Loucy (cell line): ENCODE measurements around the gene MED8.
"Not testable (repeated sequence)": the region's sequence is repeated elsewhere in the genome, so short reads cannot be mapped to it uniquely, and the experiment has no call there.

Experiments used
- H2AFZ ChIP-seq: fragments of 200-600 bp; sonication (generic); 2 replicates; pipeline ENCODE4 v1.6.0; 2016; ENCODE audit warnings: antibody characterized with exemption, mild to moderate bottlenecking, low read length, moderate library complexity
- H3F3A ChIP-seq: fragments of 200-600 bp; 2 replicates; pipeline ENCODE4 v1.6.0; 2016; ENCODE audit warnings: antibody characterized with exemption, low read depth, mild to moderate bottlenecking
- H3K27me3 ChIP-seq: fragments of 200-600 bp; sonication (generic); 2 replicates; pipeline ENCODE4 v1.6.1; 2014; ENCODE audit warnings: low read length, mild to moderate bottlenecking; ENCODE audit not compliant: insufficient read depth, poor library complexity, severe bottlenecking
- H3K36me3 ChIP-seq: fragments of 200-600 bp; sonication (generic); 2 replicates; pipeline ENCODE4 v1.6.1; 2016; ENCODE audit warnings: low read length; ENCODE audit not compliant: insufficient read depth
- H3K4me1 ChIP-seq: fragments of 200-600 bp; sonication (generic); 2 replicates; pipeline ENCODE4 v1.5.1; 2014; ENCODE audit warnings: low read length, mild to moderate bottlenecking; ENCODE audit not compliant: insufficient read depth, poor library complexity, severe bottlenecking
- H3K4me2 ChIP-seq: fragments of 200-600 bp; sonication (generic); 2 replicates; pipeline ENCODE4 v1.6.0; 2014; ENCODE audit warnings: antibody characterized with exemption, low read length, low read depth, mild to moderate bottlenecking; ENCODE audit not compliant: poor library complexity, severe bottlenecking
- H3K4me3 ChIP-seq: fragments of 200-600 bp; sonication (generic); 2 replicates; pipeline ENCODE4 v1.5.1; 2014; ENCODE audit warnings: low read length, mild to moderate bottlenecking, mixed read lengths; ENCODE audit not compliant: poor library complexity, severe bottlenecking
- H3K79me2 ChIP-seq: fragments of 200-600 bp; sonication (generic); 2 replicates; pipeline ENCODE4 v1.6.1; 2014; ENCODE audit warnings: low read length; ENCODE audit not compliant: insufficient read depth
- H3K9ac ChIP-seq: fragments of 200-600 bp; sonication (generic); 2 replicates; pipeline ENCODE4 v1.6.0; 2014; ENCODE audit warnings: mild to moderate bottlenecking, low read depth, low read length, moderate library complexity; ENCODE audit not compliant: poor library complexity, severe bottlenecking
- H3K9me2 ChIP-seq: fragments of 200-600 bp; sonication (generic); replicated peaks from 2 replicates; pipeline ENCODE4 v1.6.1; 2016; ENCODE audit warnings: low read depth, low read length, mixed read lengths
- H3K9me3 ChIP-seq: fragments of 200-600 bp; sonication (generic); 2 replicates; pipeline ENCODE4 v1.6.1; 2014; ENCODE audit warnings: mild to moderate bottlenecking, antibody characterized with exemption, low read length, low read depth; ENCODE audit not compliant: insufficient read depth
- H4K20me1 ChIP-seq: fragments of 200-600 bp; sonication (generic); 2 replicates; pipeline ENCODE4 v1.6.0; 2014; ENCODE audit warnings: antibody characterized with exemption, low read length, mild to moderate bottlenecking; ENCODE audit not compliant: insufficient read depth, poor library complexity, severe bottlenecking
- EZH2phosphoT487 ChIP-seq: fragments of 200-600 bp; IDR thresholded peaks from 2 replicates; pipeline ENCODE4 v1.6.1; 2018; ENCODE audit warnings: antibody characterized with exemption, mild to moderate bottlenecking, moderate library complexity, borderline replicate concordance
- TF ChIP-seq, protein P1 (sequence below): fragments of 200-600 bp; sonication (generic); conservative IDR thresholded peaks from 2 replicates; pipeline ENCODE4 v1.5.1; 2014; ENCODE audit warnings: mild to moderate bottlenecking, antibody characterized with exemption, low read length

MED8 gene

DNA sequence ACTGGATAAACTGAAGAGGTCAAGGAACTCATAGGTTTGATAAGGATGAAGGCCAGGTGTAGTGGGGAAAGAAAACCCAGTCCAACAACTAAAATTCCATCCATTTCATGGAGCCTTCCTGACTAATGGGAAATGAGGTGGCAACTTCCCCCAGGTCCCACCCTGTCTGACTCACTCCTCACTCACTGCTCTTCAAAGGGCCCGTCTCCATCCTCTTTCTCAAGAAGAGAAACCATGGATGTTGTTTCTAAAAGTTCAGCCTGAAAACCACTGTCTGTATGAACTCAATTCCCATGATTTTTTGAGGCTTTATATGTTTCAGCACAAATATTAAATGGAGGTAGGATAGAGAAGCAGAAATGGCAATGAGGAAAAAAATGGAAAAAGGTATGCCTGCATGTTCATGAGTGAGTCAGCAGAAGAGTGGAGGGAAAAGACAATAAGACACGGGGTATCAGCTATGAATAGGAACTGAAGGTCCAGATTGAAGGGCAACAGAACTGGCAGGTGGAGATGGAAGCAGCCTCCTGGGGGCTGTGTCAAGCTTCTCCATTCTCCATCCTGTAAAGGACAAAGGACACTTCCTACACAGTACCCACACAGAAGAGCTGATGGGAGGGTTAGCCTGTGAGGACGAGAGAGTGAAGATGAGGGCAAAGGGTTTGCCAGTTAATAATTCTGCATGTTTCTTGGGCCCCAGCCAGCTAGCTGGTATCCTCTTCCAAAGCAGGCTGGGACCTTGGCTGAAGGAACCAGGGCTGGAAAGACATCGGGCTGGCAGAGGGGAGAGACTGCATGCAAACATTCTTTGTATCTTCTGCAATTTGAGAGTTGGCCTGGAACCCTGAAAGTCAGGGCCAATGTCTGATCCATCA, 16.3 kb downstream of the MED8 start:
- Histone ChIP-seq H3K36me3 (no peaks in the 10 kb centered on the region), H3K4me1 (peaks cover 7% of the 10 kb centered on the region), H3K9ac (no peak overlapping the region), H3K9me3 (no peaks in the 10 kb centered on the region), H3K4me3 (no peak overlapping the region), H3K4me2 (no peak overlapping the region), H3K9me2 (no peaks in the 10 kb centered on the region), H4K20me1 (peaks cover 3% of the 10 kb centered on the region), H2AFZ (no peak overlapping the region), H3F3A (0 out of 2 replicates have a peak, but pooled peaks cover 2% of the 10 kb centered on the region), H3K27me3 (no peaks in the 10 kb centered on the region), H3K79me2 (peaks cover 8% of the 10 kb centered on the region; the same call in 1 of the 2 replicates)
- TF ChIP-seq, protein P1, sequence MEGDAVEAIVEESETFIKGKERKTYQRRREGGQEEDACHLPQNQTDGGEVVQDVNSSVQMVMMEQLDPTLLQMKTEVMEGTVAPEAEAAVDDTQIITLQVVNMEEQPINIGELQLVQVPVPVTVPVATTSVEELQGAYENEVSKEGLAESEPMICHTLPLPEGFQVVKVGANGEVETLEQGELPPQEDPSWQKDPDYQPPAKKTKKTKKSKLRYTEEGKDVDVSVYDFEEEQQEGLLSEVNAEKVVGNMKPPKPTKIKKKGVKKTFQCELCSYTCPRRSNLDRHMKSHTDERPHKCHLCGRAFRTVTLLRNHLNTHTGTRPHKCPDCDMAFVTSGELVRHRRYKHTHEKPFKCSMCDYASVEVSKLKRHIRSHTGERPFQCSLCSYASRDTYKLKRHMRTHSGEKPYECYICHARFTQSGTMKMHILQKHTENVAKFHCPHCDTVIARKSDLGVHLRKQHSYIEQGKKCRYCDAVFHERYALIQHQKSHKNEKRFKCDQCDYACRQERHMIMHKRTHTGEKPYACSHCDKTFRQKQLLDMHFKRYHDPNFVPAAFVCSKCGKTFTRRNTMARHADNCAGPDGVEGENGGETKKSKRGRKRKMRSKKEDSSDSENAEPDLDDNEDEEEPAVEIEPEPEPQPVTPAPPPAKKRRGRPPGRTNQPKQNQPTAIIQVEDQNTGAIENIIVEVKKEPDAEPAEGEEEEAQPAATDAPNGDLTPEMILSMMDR, result no peak

DNA sequence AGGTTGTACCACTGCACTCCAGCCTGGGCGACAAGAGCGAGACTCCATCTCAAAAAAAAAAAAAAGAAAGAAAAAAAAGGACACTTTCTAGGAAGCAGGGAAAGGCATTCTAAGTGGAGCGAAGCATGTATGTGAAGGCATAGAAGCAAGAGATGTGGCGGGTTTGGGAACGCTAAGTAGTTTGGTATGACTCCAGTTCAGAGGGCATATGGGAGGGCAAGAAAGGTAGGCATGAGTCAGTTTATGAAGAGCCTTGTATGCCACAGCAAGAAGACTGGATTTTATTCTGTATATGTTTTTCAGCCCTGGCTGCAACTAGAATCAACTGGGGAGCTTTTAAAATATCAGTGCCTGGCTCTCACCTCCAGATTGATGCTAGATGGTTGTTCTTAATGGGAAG, 17.4 kb downstream of the MED8 start:
- H3K9ac ChIP-seq, result no peak overlapping the region
- H3K9me3 ChIP-seq, result no peaks in the 10 kb centered on the region
- H3K27me3 ChIP-seq, result no peaks in the 10 kb centered on the region
- no peak overlapping the region for H2AFZ ChIP-seq
- H3K4me2 ChIP-seq, result no peak overlapping the region
- H3F3A ChIP-seq, result 0 out of 2 replicates have a peak, but pooled peaks cover 2% of the 10 kb centered on the region
- peaks cover 3% of the 10 kb centered on the region for H4K20me1 ChIP-seq
- peaks cover 16% of the 10 kb centered on the region for H3K79me2 ChIP-seq
- no peaks in the 10 kb centered on the region for H3K9me2 ChIP-seq
- peaks cover 7% of the 10 kb centered on the region for H3K4me1 ChIP-seq
- H3K4me3 ChIP-seq, result no peak overlapping the region
- TF ChIP-seq, protein P1, result no peak
- no peak for TF ChIP-seq EZH2phosphoT487
- H3K36me3 ChIP-seq, result no peaks in the 10 kb centered on the region

DNA sequence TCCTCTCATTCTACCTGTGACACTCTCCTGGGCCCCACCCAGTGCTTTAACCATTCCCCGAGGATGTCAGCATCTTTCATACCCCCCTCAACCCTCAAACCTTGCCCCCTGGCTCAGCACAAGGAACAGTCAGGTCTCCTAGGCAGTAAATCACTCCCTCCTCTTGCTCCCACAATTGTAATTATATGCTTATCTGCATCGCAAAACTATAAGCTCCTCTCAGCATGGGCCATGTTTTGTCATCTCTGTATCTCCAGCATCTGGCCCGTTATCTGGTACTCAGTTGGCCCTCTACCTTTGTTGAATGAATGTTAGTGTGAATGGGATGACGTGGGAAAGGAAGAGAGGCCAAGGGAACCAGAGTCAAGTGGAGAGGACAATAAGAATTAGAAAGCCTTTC, 19.0 kb downstream of the MED8 start:
- TF ChIP-seq, protein P1, result no peak
- no peak for TF ChIP-seq EZH2phosphoT487
- H3K9me2 ChIP-seq, result no peaks in the 10 kb centered on the region
- no peak overlapping the region for H3K4me3 ChIP-seq
- no peaks in the 10 kb centered on the region for H3K9me3 ChIP-seq
- no peak overlapping the region for H3K4me2 ChIP-seq
- no peak overlapping the region for H3K9ac ChIP-seq
- no peaks in the 10 kb centered on the region for H3K36me3 ChIP-seq
- peaks cover 21% of the 10 kb centered on the region for H3K4me1 ChIP-seq
- no peaks in the 10 kb centered on the region for H3K27me3 ChIP-seq
- H2AFZ ChIP-seq, result no peak overlapping the region
- H3F3A ChIP-seq, result 0 out of 2 replicates have a peak, but pooled peaks cover 2% of the 10 kb centered on the region
- peaks cover 32% of the 10 kb centered on the region for H3K79me2 ChIP-seq
- peaks cover 15% of the 10 kb centered on the region for H4K20me1 ChIP-seq

DNA sequence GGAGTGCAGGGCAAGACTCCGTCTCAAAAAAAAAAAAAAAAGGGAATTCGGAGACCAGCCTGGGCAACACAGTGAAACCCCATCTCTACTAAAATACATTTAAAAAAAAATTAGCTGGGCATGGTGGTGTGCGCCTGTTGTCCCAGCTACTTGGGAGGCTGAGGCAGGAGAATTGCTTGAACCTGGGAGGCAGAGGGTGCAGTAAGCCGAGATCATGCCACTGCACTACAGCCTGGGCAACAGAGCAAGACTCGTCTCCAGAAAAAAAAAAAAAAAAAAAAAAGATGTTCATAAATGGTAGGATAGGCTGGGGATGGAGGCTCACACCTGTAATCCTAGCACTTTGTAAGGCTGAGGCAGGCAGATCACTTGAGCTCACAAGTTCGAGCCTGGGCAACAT, 19.8 kb downstream of the MED8 start:
- not testable (repeated sequence) for H3K9ac ChIP-seq, H3K4me3 ChIP-seq, H3K36me3 ChIP-seq, H3K4me2 ChIP-seq, H3K27me3 ChIP-seq, H2AFZ ChIP-seq, H3F3A ChIP-seq, H3K9me3 ChIP-seq, H3K9me2 ChIP-seq
- peaks cover 23% of the 10 kb centered on the region for H3K4me1 ChIP-seq
- peaks cover 40% of the 10 kb centered on the region for H3K79me2 ChIP-seq
- H4K20me1 ChIP-seq, result peaks cover 20% of the 10 kb centered on the region
